CD14-positive monocyte (primary cell): ENCODE results near the gene KCNK3. TPM values are rescaled to one million over a fixed set of nuclear protein-coding genes. Genes with fewer than 3 reads are reported as not detected.

ENCODE experiments used
- DNase-seq, 3 donors: peaks; one replicate each; pipeline ENCODE4 v3.0.0-alpha.2; 2011 to 2022
- H2AFZ ChIP-seq: 2 replicates; pipeline ENCODE4 v1.6.0; 2012; ENCODE audit warnings: mild to moderate bottlenecking, low read depth, low read length, inconsistent platforms; ENCODE audit not compliant: insufficient read depth, poor library complexity, severe bottlenecking
- H3K27ac ChIP-seq, 2 donors: 1 replicate in 1 of 2; 2 replicates in 1 of 2; pipeline ENCODE4 v1.5.1; 2012 to 2013; ENCODE audit warnings: low read length in 2 of 2, control low read depth in 1 of 2, inconsistent platforms in 1 of 2, low read depth in 1 of 2, mild to moderate bottlenecking in 1 of 2
- H3K27me3 ChIP-seq, 2 donors: one replicate each; pipeline versions ENCODE4 v1.6.0 to v1.6.1; 2011 to 2013; ENCODE audit warnings: low read length in 2 of 2; ENCODE audit not compliant: control insufficient read depth in 2 of 2, insufficient read depth in 2 of 2
- H3K36me3 ChIP-seq, 2 donors: replicated peaks in 1 of 2; 1 replicate in 1 of 2; 2 replicates in 1 of 2; pipeline versions ENCODE4 v1.5.1 to v1.6.1; 2012 to 2013; ENCODE audit warnings: low read length in 2 of 2, control low read depth in 1 of 2, inconsistent platforms in 1 of 2, mild to moderate bottlenecking in 1 of 2; ENCODE audit not compliant: insufficient read depth in 2 of 2, control insufficient read depth in 1 of 2
- H3K4me1 ChIP-seq, 2 donors: 1 replicate in 1 of 2; 2 replicates in 1 of 2; pipeline versions ENCODE4 v1.5.1 to v1.6.1; 2012 to 2013; ENCODE audit warnings: low read length in 2 of 2, control low read depth in 1 of 2, inconsistent platforms in 1 of 2, mild to moderate bottlenecking in 1 of 2, moderate library complexity in 1 of 2; ENCODE audit not compliant: insufficient read depth in 2 of 2, control insufficient read depth in 1 of 2
- H3K4me2 ChIP-seq: replicated peaks from 2 replicates; pipeline ENCODE3; 2012; ENCODE audit warnings: low read length, moderate library complexity, mild to moderate bottlenecking; ENCODE audit not compliant: poor library complexity, severe bottlenecking; ENCODE audit errors: extremely low read depth
- H3K4me3 ChIP-seq, 3 experiments: fragments of 200-600 bp in 1 of 3; sonication (generic) in 1 of 3; replicated peaks in 1 of 3; 1 replicate in 2 of 3; 2 replicates in 1 of 3; pipeline ENCODE4 v1.5.1; 2011 to 2013; ENCODE audit warnings: low read length in 3 of 3, mild to moderate bottlenecking in 3 of 3, control low read depth in 2 of 3, low read depth in 2 of 3, inconsistent platforms in 1 of 3, moderate library complexity in 1 of 3
- H3K79me2 ChIP-seq: 2 replicates; pipeline ENCODE4 v1.6.0; 2012; ENCODE audit warnings: mild to moderate bottlenecking, control low read depth, inconsistent platforms, low read length, moderate library complexity; ENCODE audit not compliant: insufficient read depth
- H3K9ac ChIP-seq: 2 replicates; pipeline ENCODE4 v1.6.0; 2017; ENCODE audit warnings: low read length, mild to moderate bottlenecking; ENCODE audit not compliant: insufficient read depth, poor library complexity, severe bottlenecking
- H3K9me3 ChIP-seq, 2 donors: replicated peaks in 1 of 2; 1 replicate in 1 of 2; 2 replicates in 1 of 2; pipeline versions ENCODE4 v1.5.1 to v1.6.1; 2012 to 2013; ENCODE audit warnings: low read length in 2 of 2, control low read depth in 1 of 2; ENCODE audit not compliant: control insufficient read depth in 1 of 2, insufficient read depth in 1 of 2
- H4K20me1 ChIP-seq: 2 replicates; pipeline ENCODE4 v1.6.0; 2012; ENCODE audit warnings: mild to moderate bottlenecking, low read length, control low read depth, moderate library complexity; ENCODE audit not compliant: insufficient read depth
- H3K27ac Mint-ChIP-seq, 7 donors: one replicate each; pipeline ENCODE4 v1.8.0; 2020; ENCODE audit warnings: mild to moderate bottlenecking in 7 of 7, mixed read lengths in 7 of 7, moderate library complexity in 6 of 7, inconsistent platforms in 2 of 7
- H3K27me3 Mint-ChIP-seq, 3 donors: one replicate each; pipeline ENCODE4 v1.8.0; 2021 to 2022; ENCODE audit warnings: low read depth in 3 of 3, mild to moderate bottlenecking in 3 of 3, mixed read lengths in 3 of 3, moderate library complexity in 3 of 3, inconsistent platforms in 1 of 3
- H3K36me3 Mint-ChIP-seq, 2 donors: one replicate each; pipeline ENCODE4 v1.8.0; 2020; ENCODE audit warnings: mixed read lengths in 2 of 2, inconsistent platforms in 1 of 2, mild to moderate bottlenecking in 1 of 2
- H3K4me1 Mint-ChIP-seq: one replicate; pipeline ENCODE4 v1.8.0; 2020; ENCODE audit warnings: mild to moderate bottlenecking, mixed read lengths
- H3K4me3 Mint-ChIP-seq, 2 donors: one replicate each; pipeline ENCODE4 v1.8.0; 2020; ENCODE audit warnings: mild to moderate bottlenecking in 2 of 2, mixed read lengths in 2 of 2, moderate library complexity in 1 of 2
- H3K9me3 Mint-ChIP-seq, 7 donors: one replicate each; pipeline ENCODE4 v1.8.0; 2020 to 2022; ENCODE audit warnings: mixed read lengths in 7 of 7, mild to moderate bottlenecking in 6 of 7, moderate library complexity in 6 of 7, inconsistent platforms in 2 of 7
- WGBS: methylation state at CpG from one replicate; pipeline ENCODE4 v1.1.5; 2013; ENCODE audit warnings: missing lambda C conversion rate; ENCODE audit not compliant: insufficient coverage; 5-methylcytosine and 5-hydroxymethylcytosine counted together
- intact Hi-C, 2 donors: fragments of 100-400 bp; cut with micrococcal nuclease; formaldehyde crosslinking; loops; one replicate each; pipeline versions ENCODE4 v1.15.0 to v1.15.1; 2023
- polyA plus RNA-seq, 3 donors: library from polyadenylated mRNA; depleted of rRNA in 1 of 3; unstranded in 2 of 3; stranded (reverse) in 1 of 3; fragments of 300-500 nt in 2 of 3; fragments of >200 nt in 1 of 3; fragmentation: Illumina TruSeq in 2 of 3; gene quantifications; 1 replicate in 2 of 3; 2 replicates in 1 of 3; pipeline ENCODE4 v1.2.3, GENCODE V29; 2012 to 2021
- TF ChIP-seq, protein P1 (sequence below): fragments of 200-600 bp; IDR thresholded peaks from one replicate; pipeline ENCODE4 v1.8.0; 2022; ENCODE audit warnings: antibody characterized with exemption, mild to moderate bottlenecking

Gene KCNK3
- polyA plus RNA-seq, 3 donors: not detected

DNA sequence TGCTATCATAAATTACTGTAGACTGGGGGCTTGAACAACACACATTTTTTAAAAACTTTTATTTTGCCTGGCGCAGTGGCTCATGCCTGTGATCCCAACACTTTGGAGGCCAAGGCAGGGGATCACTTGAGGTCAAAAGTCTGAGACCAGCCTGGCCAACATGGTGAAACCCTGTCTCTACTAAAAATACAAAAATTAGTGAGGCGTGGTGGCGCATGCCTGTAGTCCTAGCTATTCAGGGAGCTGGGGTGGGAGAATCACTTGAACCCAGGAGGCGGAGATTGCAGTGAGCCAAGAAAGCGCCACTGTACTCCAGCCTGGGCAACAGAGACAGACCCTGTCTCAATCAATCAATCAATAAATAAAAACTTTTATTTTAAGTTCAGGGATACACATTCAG is 9.1 kb downstream of the KCNK3 start:
- H3K27ac Mint-ChIP-seq: no peak overlapping the region
- H3K36me3 Mint-ChIP-seq: no peaks in the 10 kb centered on the region
- H3K9me3 Mint-ChIP-seq: no peaks in the 10 kb centered on the region
- H3K27me3 Mint-ChIP-seq: peaks cover 0 to 26% (median 12%) of the 10 kb centered on the region in 3 donors
- no peaks in the 10 kb centered on the region for H3K9me3 ChIP-seq
- intact Hi-C loops: no loop called here
- H3K9ac ChIP-seq: no peak overlapping the region
- H3K4me1 ChIP-seq: no peaks in the 10 kb centered on the region
- DNase-seq: no peak
- no peak overlapping the region for H3K27ac ChIP-seq
- TF ChIP-seq, protein P1, sequence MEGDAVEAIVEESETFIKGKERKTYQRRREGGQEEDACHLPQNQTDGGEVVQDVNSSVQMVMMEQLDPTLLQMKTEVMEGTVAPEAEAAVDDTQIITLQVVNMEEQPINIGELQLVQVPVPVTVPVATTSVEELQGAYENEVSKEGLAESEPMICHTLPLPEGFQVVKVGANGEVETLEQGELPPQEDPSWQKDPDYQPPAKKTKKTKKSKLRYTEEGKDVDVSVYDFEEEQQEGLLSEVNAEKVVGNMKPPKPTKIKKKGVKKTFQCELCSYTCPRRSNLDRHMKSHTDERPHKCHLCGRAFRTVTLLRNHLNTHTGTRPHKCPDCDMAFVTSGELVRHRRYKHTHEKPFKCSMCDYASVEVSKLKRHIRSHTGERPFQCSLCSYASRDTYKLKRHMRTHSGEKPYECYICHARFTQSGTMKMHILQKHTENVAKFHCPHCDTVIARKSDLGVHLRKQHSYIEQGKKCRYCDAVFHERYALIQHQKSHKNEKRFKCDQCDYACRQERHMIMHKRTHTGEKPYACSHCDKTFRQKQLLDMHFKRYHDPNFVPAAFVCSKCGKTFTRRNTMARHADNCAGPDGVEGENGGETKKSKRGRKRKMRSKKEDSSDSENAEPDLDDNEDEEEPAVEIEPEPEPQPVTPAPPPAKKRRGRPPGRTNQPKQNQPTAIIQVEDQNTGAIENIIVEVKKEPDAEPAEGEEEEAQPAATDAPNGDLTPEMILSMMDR: no peak
- H2AFZ ChIP-seq: no peak overlapping the region
- no peaks in the 10 kb centered on the region for H3K36me3 ChIP-seq
- no peak overlapping the region for H3K4me2 ChIP-seq
- no CpG with 5 or more reads among the region's 5 CpGs for WGBS
- H3K79me2 ChIP-seq: no peaks in the 10 kb centered on the region
- H4K20me1 ChIP-seq: no peaks in the 10 kb centered on the region
- H3K4me1 Mint-ChIP-seq: no peaks in the 10 kb centered on the region
- H3K27me3 ChIP-seq: no peaks in the 10 kb centered on the region
- no peak overlapping the region for H3K4me3 ChIP-seq
- H3K4me3 Mint-ChIP-seq: no peak overlapping the region

DNA sequence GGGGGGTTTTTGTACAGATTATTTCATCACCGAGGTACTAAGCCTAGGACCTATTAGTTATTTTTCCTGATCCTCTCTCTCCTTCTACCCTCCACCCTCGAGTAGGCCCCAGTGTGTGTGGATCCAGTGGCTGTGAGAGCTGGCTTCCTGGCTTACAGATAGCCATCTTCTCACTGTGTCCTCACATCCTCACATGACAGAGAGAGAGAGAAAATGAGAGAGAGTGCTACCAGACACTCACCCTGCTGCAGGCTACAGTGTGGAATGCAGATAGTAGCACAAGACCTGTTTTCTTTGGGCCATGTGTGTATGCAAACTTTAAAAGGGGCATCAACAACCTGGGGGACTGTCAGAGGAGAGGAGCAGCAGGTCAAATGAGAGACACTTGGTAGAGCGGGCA is 9.5 kb downstream of the KCNK3 start:
- Mint-ChIP-seq H3K36me3 (no peaks in the 10 kb centered on the region), H3K27me3 (peaks cover 0 to 24% (median 12%) of the 10 kb centered on the region in 3 donors), H3K27ac (no peak overlapping the region), H3K9me3 (no peaks in the 10 kb centered on the region), H3K4me1 (no peaks in the 10 kb centered on the region), H3K4me3 (no peak overlapping the region)
- no peaks in the 10 kb centered on the region for H3K4me1 ChIP-seq
- intact Hi-C loops: no loop called here
- H3K36me3 ChIP-seq: no peaks in the 10 kb centered on the region
- no peaks in the 10 kb centered on the region for H4K20me1 ChIP-seq
- no peak overlapping the region for H3K4me3 ChIP-seq
- no peak overlapping the region for H3K27ac ChIP-seq
- H3K79me2 ChIP-seq: no peaks in the 10 kb centered on the region
- TF ChIP-seq, protein P1: no peak
- no peaks in the 10 kb centered on the region for H3K27me3 ChIP-seq
- H3K9me3 ChIP-seq: no peaks in the 10 kb centered on the region
- 83% methylated on average over 1 of the region's 3 CpGs for WGBS
- no peak overlapping the region for H3K4me2 ChIP-seq
- H2AFZ ChIP-seq: no peak overlapping the region
- H3K9ac ChIP-seq: no peak overlapping the region
- DNase-seq: no peak
